GM18519 (cell line): Measurements from ENCODE around the gene PLA1A.
A peak's percentile ranks its signal among the peaks of the same experiment; 100 is the strongest.
"Not testable (repeated sequence)": the region's sequence is repeated elsewhere in the genome, so short reads cannot be mapped to it uniquely, and the experiment has no call there.

Experiments used
- ATAC-seq: cut with Tn5 transposase; IDR thresholded peaks from one replicate; pipeline ENCODE4 v1.9.1; 2021; ENCODE audit warnings: mild to moderate bottlenecking, moderate library complexity; ENCODE audit not compliant: unreplicated experiment, low FRiP score

The PLA1A gene, protein sequence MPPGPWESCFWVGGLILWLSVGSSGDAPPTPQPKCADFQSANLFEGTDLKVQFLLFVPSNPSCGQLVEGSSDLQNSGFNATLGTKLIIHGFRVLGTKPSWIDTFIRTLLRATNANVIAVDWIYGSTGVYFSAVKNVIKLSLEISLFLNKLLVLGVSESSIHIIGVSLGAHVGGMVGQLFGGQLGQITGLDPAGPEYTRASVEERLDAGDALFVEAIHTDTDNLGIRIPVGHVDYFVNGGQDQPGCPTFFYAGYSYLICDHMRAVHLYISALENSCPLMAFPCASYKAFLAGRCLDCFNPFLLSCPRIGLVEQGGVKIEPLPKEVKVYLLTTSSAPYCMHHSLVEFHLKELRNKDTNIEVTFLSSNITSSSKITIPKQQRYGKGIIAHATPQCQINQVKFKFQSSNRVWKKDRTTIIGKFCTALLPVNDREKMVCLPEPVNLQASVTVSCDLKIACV

DNA sequence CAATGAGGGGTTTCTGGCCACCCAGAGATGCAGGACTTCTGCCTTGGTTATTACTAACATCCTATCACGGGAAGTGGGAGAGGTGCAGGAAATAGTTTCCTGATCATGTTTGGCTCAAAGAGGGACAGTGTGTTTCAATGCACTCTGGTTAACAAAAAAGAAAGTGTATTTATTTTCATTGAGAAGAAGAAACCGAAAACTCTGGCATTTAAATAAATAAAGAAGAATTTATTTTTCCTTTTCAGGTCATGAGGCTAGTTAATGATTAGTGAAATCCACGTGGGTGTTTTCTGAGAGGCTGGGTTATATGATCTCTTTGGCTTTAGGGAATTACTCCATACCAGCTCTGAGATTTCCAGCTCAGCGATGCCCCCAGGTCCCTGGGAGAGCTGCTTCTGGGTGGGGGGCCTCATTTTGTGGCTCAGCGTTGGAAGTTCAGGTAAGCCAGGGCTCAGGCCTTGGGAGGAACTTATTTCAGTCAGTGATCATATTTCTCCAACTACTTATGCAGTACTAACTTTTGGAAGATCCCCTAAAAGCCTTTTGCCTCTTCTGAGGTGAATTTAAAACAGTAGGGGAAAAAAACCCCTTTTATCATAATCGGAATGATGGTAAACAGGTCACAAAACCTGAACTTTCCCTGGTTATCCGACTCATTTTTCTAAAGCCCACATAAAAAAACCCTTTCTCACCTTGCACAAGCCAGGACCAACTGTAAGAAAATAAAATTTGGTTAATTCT lies at the start of gene PLA1A:
TSS of gene PLA1A (plus strand) at position 338 of the 741 bp plus-strand sequence. CDS start at position 367, 29 bp downstream.
- ATAC-seq, result no peak

DNA sequence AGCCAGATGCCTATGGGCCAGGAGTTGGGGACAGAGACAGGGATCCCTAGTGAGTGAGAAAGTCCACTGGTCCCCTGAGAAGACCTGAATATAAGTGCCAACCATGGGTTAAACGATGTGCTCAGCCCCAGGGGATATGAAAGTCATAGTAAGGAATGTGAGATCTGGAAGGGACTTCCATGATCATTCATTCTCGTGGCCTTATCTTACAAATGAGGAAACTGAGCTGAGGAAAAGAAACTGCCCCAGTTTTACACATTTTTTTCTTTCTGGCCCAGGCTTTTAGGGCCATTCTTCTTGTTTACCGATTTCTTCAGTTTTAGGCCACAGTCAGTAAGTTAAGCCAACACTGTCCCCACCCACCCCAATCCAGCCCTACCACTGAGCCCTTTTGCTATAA lies 49.3 kb upstream of the PLA1A start:
- ATAC-seq, result no peak

DNA sequence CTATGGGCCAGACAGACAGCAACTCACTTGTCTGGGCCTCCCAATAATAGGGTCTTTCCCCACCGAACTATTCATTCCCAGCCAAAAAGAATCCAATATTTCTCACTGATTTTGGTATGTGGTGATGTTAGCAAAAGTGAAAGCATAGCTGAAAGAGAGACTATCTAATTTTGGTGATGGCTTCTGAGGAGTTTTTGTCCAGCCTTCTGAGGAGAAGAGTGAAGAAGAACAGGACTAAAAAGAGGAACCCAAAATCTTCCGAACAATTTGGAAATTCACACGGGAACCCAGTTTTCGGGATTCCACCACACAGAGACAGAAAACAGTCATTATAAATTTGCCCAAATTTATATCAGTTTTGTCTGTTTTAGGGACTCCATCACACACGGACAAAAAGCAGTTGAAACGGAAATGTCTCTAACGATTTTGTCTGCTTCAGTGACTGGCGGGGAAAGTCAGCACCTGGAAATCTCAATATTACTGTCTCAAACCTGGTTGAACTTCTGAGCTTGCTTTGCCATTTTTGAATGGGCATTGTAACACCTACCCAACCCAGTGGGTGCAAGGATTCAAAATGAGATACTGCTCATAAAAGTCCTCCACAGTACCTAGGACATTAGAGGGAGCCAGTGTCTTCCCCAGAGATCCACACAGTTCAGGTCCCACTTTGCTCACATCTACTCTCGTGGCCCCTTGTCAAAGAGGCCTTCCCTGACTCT lies 47.3 kb upstream of the PLA1A start:
- no peak for ATAC-seq

DNA sequence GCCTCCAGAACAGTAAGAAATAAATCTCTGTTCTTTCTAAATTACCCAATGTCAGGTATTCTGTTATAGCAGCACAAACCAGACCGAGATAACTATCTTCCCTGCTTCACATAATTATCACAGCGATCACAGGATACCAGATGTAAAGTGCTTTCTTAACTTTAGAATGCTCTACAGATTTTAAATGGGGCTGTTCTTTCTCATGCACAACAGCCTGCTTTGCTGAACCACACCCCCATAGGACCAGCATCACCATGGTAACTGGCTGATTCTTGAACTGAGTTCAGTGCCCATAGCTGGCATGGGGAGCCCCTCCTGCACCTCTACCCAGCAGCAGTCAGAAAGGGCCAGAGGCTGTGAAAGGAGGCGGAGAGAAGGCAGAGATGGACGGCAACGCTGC lies 46.1 kb upstream of the PLA1A start:
- ATAC-seq, result no peak

DNA sequence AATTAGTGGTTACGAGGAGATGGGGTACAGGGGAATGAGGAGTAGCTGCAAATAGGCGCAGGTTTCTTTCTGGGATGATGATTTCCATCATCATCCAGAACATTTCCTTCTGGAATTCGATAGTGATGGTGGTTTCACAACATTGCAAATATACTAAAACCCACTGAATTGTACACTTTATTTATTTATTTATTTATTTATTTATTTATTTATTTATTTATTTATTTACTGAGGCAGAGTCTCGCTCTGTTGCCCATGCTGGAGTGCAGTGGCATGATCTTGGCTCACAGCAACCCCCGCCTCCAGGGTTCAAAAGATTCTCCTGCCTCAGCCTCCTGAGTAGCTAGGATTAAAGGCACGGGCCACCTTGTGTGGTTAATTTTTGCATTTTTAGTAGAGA lies 44.8 kb upstream of the PLA1A start:
- not testable (repeated sequence) for ATAC-seq

DNA sequence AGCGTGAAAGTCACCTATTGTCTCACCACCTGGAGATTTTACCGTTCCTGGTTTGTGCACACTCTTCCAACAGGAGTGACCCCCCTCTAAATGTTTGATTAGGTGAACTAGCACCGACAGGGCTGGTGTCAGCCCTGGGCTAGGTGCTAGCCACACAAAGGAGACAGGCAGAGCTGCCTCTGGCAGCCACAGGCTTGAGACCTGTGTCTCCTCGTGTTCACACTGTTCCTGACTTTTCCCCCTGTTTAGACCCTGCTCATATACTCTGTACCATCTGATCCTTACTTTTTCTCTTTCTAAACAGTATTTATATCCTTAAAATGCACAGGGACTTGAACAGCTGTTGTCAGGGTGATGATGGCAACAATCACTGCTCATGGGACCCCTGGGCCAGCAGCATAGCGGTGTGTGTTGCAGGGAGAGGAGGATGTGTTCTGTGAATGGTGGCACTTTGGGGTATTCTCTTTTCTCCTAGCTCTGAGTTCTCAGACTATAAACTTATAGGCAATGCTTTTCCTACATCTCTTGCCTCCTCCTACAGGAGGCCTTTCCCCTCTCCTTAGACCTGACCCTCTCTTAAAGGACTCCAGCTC lies 43.8 kb upstream of the PLA1A start:
- ATAC-seq, result no peak

DNA sequence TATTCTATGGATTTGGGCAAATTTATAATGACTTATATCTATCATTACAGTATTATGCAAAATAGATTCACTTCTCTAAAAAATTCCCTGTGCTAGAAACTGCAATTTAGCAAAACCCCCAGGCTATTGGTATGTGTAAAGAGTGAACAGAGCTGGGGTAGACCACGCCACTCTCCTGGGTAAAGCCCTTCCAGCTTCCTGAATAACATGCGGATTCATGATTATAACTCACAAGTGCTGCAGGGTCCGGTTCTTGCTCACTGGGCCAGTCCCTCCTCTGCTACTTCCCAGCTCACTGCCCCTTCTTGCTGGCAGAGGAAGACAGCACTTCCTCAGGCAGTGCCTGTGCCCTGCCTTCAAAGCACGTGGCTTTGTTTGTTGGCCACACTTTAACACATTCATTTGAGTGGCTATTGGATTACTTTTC lies 42.4 kb upstream of the PLA1A start:
- ATAC-seq, result no peak

DNA sequence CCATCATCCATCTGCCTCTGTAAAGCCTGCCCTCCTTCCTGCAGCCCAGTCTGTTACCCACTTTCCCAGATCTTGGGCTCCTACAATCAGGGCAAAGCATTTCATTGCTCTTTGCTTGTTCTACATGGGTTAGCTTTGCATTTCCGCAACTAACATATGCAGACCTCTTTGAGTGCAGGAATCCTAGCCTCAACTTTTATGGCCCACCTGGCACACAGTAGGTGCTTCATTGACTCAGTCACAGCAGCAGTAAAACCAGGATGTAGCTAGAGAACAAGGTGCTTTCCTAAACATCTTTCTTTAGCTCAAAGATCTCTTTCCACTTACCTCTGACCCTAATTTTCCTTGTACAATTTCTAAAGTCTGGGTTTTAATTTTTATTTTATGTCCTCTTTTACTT lies 41.8 kb upstream of the PLA1A start:
- ATAC-seq, result no peak

DNA sequence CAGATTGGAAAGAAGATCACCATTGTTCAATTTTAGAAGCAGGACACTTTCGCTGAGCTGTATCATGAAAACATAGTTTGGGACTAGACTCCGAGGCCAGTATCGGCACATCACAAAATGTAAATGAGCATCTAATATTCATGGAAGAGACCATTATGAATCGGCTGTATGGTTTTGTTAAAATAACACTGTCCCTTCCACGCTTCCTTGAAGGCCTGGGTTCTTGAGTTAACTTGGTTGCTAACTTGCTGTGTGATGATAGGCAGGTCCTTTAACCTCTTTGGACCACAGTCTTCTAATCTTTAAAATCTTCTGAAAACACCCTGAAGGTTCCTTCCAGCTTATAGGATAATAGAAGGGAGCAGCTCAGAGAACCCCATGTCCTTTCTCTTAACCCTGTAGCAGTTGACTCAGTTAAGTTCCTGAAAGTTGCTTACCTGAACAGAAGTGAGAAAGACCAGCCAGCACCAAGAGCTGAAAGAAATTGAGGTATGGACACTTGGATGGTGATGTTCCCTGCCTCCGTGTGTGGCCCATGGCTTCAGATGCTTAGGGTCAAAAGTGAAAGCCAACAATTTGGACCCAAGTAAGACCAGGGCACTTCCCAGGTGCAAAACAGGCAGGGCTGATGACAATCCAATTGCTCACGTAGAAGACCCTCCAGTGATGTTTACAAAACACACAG lies 40.4 kb upstream of the PLA1A start:
- ATAC-seq, result no peak

DNA sequence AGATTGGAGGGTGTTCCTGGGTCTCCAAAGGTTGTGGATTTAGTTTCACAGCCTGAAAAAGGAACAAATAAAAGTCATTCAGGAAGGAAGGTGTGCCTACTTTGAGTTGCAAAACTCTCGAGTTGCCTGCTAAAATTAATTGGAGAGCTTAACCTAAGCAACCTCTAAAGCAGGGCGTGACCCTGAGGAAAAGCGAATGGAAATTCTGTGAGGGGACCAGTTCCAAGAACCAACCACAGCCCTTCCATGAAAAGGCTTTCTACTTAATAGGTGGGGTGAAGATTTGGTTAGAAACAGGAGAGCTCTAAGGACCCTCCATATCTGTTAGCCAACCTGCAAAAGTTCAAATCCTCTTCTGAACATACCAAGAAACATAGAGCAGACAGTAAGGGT lies 39.8 kb upstream of the PLA1A start:
- no peak for ATAC-seq

DNA sequence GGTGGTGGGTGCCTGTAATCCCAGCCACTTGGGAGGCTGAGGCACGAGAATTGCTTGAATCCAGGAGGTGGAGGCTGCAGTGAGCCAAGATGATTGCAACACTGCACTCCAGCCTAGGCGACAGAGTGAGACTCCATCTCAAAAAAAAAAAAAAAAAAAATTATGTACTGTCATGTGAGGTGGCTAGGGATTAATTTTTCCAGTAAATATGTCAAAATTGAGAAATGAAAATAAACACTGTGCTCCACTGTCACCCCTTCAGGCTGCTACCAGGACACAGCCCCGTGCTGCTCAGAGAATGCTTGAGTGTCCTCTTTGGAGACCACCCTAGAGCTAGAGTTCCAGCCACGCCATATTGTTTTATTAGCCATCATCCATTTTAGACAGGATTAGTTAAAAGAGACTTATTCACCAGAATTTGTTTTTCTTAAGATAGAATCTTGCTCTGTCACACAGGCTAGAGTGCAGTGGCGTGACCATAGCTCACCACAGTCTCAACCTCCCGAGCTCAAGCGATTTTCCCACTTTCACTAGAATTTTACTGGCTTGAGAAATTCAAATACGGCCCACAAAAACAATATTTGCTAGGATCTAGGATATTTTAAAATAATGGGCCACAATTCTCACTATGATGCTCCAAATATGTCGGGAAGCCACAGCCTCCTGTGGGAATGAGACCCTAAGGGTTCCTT lies 38.9 kb upstream of the PLA1A start:
- no peak for ATAC-seq

DNA sequence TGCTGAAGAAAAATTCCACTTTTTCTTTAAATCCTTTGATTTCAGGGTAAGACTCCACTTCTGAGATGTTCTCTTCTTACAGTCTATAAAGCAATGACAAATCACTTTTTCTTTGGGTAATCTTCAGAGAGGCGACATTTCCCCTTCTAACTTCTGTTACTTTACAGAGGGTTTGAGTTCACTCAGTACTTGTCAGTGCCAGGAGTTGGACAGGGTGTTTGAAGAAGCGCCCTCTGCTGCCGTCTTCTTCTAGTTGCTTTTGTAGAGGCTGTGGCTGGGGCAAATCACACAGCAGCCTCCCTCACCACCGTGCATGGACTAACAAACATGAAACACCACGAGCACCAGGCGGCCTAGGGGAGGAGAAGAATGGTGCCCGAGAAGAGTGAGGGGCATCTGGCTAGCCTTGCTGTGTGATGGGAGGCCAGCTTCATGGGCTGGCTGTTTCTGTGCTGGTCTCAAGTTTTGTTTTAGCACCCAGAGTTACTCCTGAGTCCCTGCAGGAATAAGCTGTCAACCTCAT lies 38.2 kb upstream of the PLA1A start, which contains the start of gene CD80:
TSS of gene CD80 (minus strand) at position 174 of the 523 bp plus-strand sequence. CDS start 1,886 bp downstream, outside the sequence.
- ATAC-seq, result peak; percentile 37

DNA sequence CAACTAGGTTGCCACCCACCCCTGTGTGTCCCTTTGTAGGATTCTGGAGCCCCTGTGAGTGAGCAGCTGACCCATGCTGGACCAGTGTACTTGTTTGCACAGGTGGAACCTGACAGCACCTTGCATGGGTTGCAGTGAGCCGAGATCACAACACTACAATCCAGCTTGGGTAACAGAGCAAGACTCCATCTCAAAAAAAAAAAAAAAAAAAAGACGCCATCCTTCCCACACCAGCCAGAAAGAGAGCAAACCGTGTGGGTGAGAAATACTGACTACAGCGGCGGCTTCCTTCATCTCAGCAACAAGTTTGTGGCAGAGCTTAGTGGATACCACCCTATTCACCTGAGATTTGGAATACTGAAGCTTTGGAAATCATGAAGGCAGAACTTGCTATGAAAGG lies 37.5 kb upstream of the PLA1A start:
- no peak for ATAC-seq

DNA sequence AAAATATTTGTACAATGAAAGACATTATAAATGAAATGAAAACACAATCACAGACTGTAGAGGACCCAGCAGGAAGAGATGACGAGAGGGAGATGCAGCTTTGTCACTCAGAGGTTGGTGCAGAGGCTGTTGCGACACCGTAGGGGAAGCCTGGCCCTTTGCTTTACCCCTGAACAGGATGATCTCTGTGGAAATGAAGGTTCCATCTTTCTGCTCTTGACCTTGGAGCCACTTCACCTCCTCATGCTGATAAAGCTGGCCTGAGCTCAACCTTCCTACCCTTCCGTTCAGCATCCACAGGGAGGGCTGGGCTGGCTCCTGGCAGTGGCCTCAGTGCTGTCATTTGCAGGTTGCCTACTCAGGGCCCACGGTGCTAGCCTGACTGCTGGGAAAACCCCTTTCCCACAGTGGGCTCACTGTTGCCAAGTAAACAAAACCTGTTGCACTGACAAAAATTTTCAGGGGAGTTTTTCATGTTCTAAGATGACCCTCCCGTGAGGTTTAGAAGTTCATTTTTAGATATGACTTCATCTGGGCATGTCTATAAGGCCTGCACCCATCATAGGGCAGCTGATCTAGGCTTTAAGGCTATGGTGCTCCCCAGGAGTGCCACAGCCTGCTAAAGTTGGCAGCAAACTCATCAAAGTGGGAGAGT lies 35.3 kb upstream of the PLA1A start:
- ATAC-seq, result peak; percentile 78

DNA sequence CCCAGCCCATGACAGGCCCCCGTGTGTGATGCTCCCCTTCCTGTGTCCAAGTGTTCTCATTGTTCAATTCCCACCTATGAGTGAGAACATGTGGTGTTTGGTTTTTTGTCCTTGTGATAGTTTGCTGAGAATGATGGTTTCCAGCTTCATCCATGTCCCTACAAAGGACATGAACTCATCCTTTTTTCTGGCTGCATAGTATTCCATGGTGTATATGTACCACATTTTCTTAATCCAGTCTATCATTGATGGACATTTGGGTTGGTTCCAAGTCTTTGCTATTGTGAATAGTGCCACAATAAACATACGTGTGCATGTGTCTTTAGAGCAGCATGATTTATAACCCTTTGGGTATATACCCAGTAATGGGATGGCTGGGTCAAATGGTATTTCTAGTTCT lies 34.4 kb upstream of the PLA1A start:
- not testable (repeated sequence) for ATAC-seq

DNA sequence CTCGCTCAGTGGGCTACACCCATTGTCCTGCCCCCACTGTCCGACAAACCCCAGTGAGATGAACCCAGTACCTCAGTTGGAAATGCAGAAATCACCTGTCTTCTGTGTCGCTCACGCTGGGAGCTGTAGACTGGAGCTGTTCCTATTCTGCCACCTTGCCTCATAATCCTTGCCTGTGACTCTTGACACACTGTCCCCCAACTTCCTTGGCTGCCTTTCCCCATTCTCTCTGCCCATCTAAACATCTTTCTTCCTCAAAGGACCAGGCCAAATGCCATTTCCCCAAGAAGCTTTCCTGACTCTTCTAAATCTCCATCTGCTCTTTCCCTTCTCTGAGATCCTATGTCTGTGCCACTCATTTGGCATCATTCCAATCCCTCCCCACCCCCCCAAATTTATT lies 28.5 kb upstream of the PLA1A start:
- no peak for ATAC-seq

DNA sequence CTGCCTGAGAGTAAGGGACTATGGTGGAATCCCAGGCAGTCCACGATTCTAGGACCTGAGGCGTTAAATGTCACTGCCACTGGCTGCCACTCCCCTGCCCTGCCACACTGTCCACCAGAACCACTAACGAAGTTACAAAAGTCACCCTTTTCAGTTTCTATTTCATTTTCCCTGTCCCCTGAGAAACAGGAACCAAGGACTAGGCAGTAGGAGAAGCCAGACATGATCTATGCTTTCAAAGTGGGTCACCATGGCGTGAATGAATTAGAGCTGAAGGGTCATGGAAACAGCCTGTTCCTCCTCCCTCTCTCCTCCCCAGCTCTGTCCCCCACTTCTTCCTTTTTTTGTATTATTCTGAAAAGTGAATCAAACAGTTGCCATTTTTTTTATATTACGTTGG lies 27.5 kb upstream of the PLA1A start:
- peak; percentile 39 for ATAC-seq

DNA sequence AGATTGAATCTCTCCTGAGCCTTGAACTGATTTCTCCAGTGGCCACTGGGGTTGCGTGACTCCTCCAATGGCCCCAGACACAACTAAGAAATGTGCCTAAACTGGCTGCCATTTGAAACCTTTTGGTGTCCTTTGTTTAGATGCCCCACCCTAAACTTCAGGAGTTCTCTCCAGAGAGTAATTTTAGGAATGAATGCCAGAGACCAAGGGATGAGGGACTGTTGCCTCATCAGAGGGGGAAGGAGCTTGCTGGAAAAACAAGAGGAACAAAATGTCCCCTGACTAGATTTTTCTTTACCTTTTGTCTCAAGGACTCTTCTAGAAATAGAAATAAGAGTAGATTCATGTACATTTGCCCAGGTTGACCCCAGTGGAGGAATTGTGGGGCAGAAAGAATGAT lies 26.5 kb upstream of the PLA1A start:
- ATAC-seq, result no peak

DNA sequence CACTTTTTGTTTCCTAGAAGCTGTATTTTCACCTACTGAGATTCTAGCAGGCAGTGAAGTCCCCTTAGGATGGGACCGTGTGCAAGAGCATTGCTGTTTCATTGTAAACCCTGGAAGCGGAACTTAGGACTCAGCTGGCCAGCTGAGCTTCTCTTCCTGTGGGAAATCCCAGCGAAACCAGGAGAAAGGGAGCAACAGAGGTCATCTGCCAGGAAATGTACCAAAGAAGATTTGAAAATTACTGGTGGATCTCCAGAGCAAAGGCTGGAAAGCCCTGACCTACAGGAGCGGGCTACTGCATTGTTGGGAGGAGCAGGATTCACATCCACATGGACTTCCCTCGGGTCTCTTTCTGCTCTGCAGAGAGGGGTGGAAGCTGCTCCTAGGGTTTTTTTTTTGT lies 26.0 kb upstream of the PLA1A start:
- ATAC-seq, result no peak
